IMR-90 (cell line): Measurements from ENCODE around the gene MT1E. TPM values are rescaled to one million over a fixed set of nuclear protein-coding genes. Genes with fewer than 3 reads are reported as not detected.

Experiments
- ATAC-seq: fragments of 200-7000 bp; cut with Tn5 transposase; 2 replicates; pipeline ENCODE4 v1.9.1; 2020; ENCODE audit warnings: low read depth, mild to moderate bottlenecking, moderate library complexity
- BruUV-seq: library from RNA; stranded (reverse); fragments of 400-500 nt; replicated peaks from 2 replicates; lab custom pipeline; 2021; lab: Mats Ljungman, UMichigan
- CTCF ChIA-PET: fragments of 300-600 bp; formaldehyde crosslinking; extraction: SDS; loops from one replicate; lab custom pipeline; 2021; ENCODE audit warnings: antibody characterized with exemption; lab: Yijun Ruan, JAX
- POLR2A ChIA-PET: fragments of 300-600 bp; sonication (Branson Sonifier 250); formaldehyde crosslinking; loops from one replicate; lab custom pipeline; 2022; ENCODE audit warnings: antibody characterized with exemption; ENCODE audit not compliant: unreplicated experiment; lab: Charles Lee
- DNase-seq: peaks from one replicate; pipeline ENCODE4 v3.0.0; 2013
- H2AFZ ChIP-seq: replicated peaks from 2 replicates; pipeline ENCODE3; 2013; ENCODE audit warnings: low read length, mild to moderate bottlenecking; ENCODE audit not compliant: poor library complexity
- H2AK5ac ChIP-seq: 2 replicates; pipeline ENCODE4 v1.6.1; 2013; ENCODE audit warnings: low read depth, low read length, inconsistent platforms
- H2AK9ac ChIP-seq: replicated peaks from 2 replicates; pipeline ENCODE3; 2013; ENCODE audit warnings: mild to moderate bottlenecking, low read depth, low read length, moderate library complexity; ENCODE audit not compliant: poor library complexity
- H2BK120ac ChIP-seq: 2 replicates; pipeline ENCODE4 v1.6.1; 2013; ENCODE audit warnings: low read depth, low read length, inconsistent platforms
- H2BK15ac ChIP-seq: 3 replicates; pipeline ENCODE4 v1.6.1; 2013; ENCODE audit warnings: low read depth, low read length, inconsistent platforms
- H2BK20ac ChIP-seq: 2 replicates; pipeline ENCODE4 v1.6.1; 2013; ENCODE audit warnings: low read depth, mild to moderate bottlenecking, inconsistent platforms, low read length, moderate library complexity
- H2BK5ac ChIP-seq: 2 replicates; pipeline ENCODE4 v1.6.1; 2013; ENCODE audit warnings: mild to moderate bottlenecking, low read depth, low read length, inconsistent platforms; ENCODE audit not compliant: poor library complexity, severe bottlenecking
- H3K14ac ChIP-seq: replicated peaks from 2 replicates; pipeline ENCODE4 v1.6.1; 2013; ENCODE audit warnings: low read depth, low read length, inconsistent platforms
- H3K18ac ChIP-seq: 2 replicates; pipeline ENCODE4 v1.6.1; 2013; ENCODE audit warnings: low read depth, low read length, control low read depth
- H3K23ac ChIP-seq: 2 replicates; pipeline ENCODE4 v1.6.1; 2013; ENCODE audit warnings: low read depth, low read length, inconsistent platforms
- H3K27ac ChIP-seq: 2 replicates; pipeline ENCODE4 v1.5.1; 2013; ENCODE audit warnings: mild to moderate bottlenecking, control low read depth, low read length; ENCODE audit not compliant: insufficient read depth
- H3K27me3 ChIP-seq: 2 replicates; pipeline ENCODE4 v1.6.1; 2013; ENCODE audit warnings: low read length; ENCODE audit not compliant: control insufficient read depth, insufficient read depth
- H3K36me3 ChIP-seq: 2 replicates; pipeline ENCODE4 v1.6.1; 2013; ENCODE audit warnings: low read length, mixed read lengths; ENCODE audit not compliant: control insufficient read depth, insufficient read depth
- H3K4ac ChIP-seq: 2 replicates; pipeline ENCODE4 v1.6.1; 2013; ENCODE audit warnings: low read depth, low read length, inconsistent platforms
- H3K4me1 ChIP-seq: 2 replicates; pipeline ENCODE4 v1.6.1; 2013; ENCODE audit warnings: low read length, mixed read lengths; ENCODE audit not compliant: control insufficient read depth, insufficient read depth
- H3K4me2 ChIP-seq: 2 replicates; pipeline ENCODE4 v1.6.1; 2013; ENCODE audit warnings: low read depth, mild to moderate bottlenecking, control low read depth, low read length, moderate library complexity
- H3K4me3 ChIP-seq: 2 replicates; pipeline ENCODE4 v1.5.1; 2013; ENCODE audit warnings: low read depth, mild to moderate bottlenecking, control low read depth, low read length, moderate library complexity; ENCODE audit not compliant: insufficient read depth
- H3K56ac ChIP-seq: 2 replicates; pipeline ENCODE4 v1.6.1; 2013; ENCODE audit warnings: low read length, inconsistent platforms; ENCODE audit not compliant: insufficient read depth; ENCODE audit errors: extremely low read depth
- H3K79me1 ChIP-seq, 2 experiments: 2 replicates each; pipeline ENCODE4 v1.6.1; 2013; ENCODE audit warnings: low read length in 2 of 2, inconsistent platforms in 1 of 2, low read depth in 1 of 2
- H3K9ac ChIP-seq: 2 replicates; pipeline ENCODE4 v1.6.1; 2013; ENCODE audit warnings: low read depth, low read length, control low read depth
- H3K9me1 ChIP-seq: 2 replicates; pipeline ENCODE4 v1.6.1; 2013; ENCODE audit warnings: low read length, inconsistent platforms; ENCODE audit not compliant: insufficient read depth
- H3K9me3 ChIP-seq: 2 replicates; pipeline ENCODE4 v1.6.1; 2013; ENCODE audit warnings: low read length; ENCODE audit not compliant: control insufficient read depth, insufficient read depth
- H4K20me1 ChIP-seq: 2 replicates; pipeline ENCODE4 v1.6.1; 2013; ENCODE audit warnings: low read length, inconsistent platforms; ENCODE audit not compliant: insufficient read depth
- H4K5ac ChIP-seq: 2 replicates; pipeline ENCODE4 v1.6.1; 2013; ENCODE audit warnings: mild to moderate bottlenecking, low read depth, low read length, control low read depth
- H4K8ac ChIP-seq, 2 experiments: 2 replicates each; pipeline ENCODE4 v1.6.1; 2013; ENCODE audit warnings: low read depth in 2 of 2, low read length in 2 of 2, control low read depth in 1 of 2, inconsistent platforms in 1 of 2
- H4K91ac ChIP-seq: 2 replicates; pipeline ENCODE4 v1.6.1; 2013; ENCODE audit warnings: low read depth, low read length, inconsistent platforms; ENCODE audit not compliant: insufficient read depth
- BHLHE40 ChIP-seq: fragments of 150-350 bp; IDR thresholded peaks from 2 replicates; pipeline ENCODE4 v1.6.1; 2016; ENCODE audit warnings: mild to moderate bottlenecking, low read depth, low read length
- CEBPB ChIP-seq: IDR thresholded peaks from 2 replicates; pipeline ENCODE4 v1.6.1; 2012; ENCODE audit warnings: low read depth, low read length, improper control_type of control experiment
- CHD1 ChIP-seq: IDR thresholded peaks from 2 replicates; pipeline ENCODE4 v1.6.1; 2012; ENCODE audit warnings: low read depth, low read length, improper control_type of control experiment
- MAFK ChIP-seq: IDR thresholded peaks from 2 replicates; pipeline ENCODE4 v1.6.1; 2012; ENCODE audit warnings: low read depth, low read length, improper control_type of control experiment
- MAZ ChIP-seq: IDR thresholded peaks from 2 replicates; pipeline ENCODE4 v1.6.1; 2012; ENCODE audit warnings: low read depth, mild to moderate bottlenecking, low read length, improper control_type of control experiment, moderate library complexity, borderline replicate concordance
- NFE2L2 ChIP-seq: fragments of 150-350 bp; IDR thresholded peaks from 2 replicates; pipeline ENCODE4 v1.6.1; 2016; ENCODE audit warnings: low read depth, mild to moderate bottlenecking, low read length
- POLR2A ChIP-seq: IDR thresholded peaks from 2 replicates; pipeline ENCODE4 v1.6.1; 2012; ENCODE audit warnings: mild to moderate bottlenecking, low read depth, low read length
- RCOR1 ChIP-seq: IDR thresholded peaks from 2 replicates; pipeline ENCODE4 v1.6.1; 2012; ENCODE audit warnings: mild to moderate bottlenecking, low read length, improper control_type of control experiment; ENCODE audit not compliant: insufficient replicate concordance
- WGBS, 2 experiments: methylation state at CpG; one replicate each; pipeline versions ENCODE4 v1.1.5 to v1.1.7; 2013; ENCODE audit warnings: missing lambda C conversion rate in 2 of 2; ENCODE audit not compliant: insufficient read length in 1 of 2; ENCODE audit errors: extremely low coverage in 2 of 2; 5-methylcytosine and 5-hydroxymethylcytosine counted together
- dilution Hi-C: fragments of 300-500 bp; cut with HindIII; formaldehyde crosslinking; loops from one replicate; pipeline ENCODE4 v1.14.3; 2018; ENCODE audit warnings: low sequenced_read_pairs; ENCODE audit not compliant: unreplicated experiment
- in situ Hi-C: fragments of 300-500 bp; cut with MboI; formaldehyde crosslinking; loops from 3 replicates; pipeline ENCODE4 v1.14.3; 2019; ENCODE audit warnings: low sequenced_read_pairs, inconsistent platforms, mixed read lengths
- intact Hi-C: fragments of 100-400 bp; cut with micrococcal nuclease; formaldehyde crosslinking; loops from 2 replicates; pipeline ENCODE4 v1.10.0; 2022
- polyA plus RNA-seq, 3 experiments: library from polyadenylated mRNA; depleted of rRNA; stranded (reverse); fragments of >200 nt; gene quantifications; 2 replicates each; pipeline ENCODE4 v1.2.3, GENCODE V29; 2012; ENCODE audit warnings: low replicate concordance in 1 of 3
- total RNA-seq: library from RNA; depleted of rRNA; stranded (reverse); fragments of >200 nt; gene quantifications from 2 replicates; pipeline ENCODE4 v1.2.3, GENCODE V29; 2012
- TF ChIP-seq, protein P1 (sequence below): fragments of 150-350 bp; IDR thresholded peaks from 2 replicates; pipeline ENCODE4 v1.6.1; 2016; ENCODE audit warnings: low read depth, mild to moderate bottlenecking, low read length, moderate library complexity, borderline replicate concordance
- TF ChIP-seq, protein P2 (sequence below): fragments of 150-350 bp; IDR thresholded peaks from 2 replicates; pipeline ENCODE4 v1.6.1; 2017; ENCODE audit warnings: mild to moderate bottlenecking, antibody characterized with exemption, low read length, low read depth

MT1E gene
- total and polyA plus RNA-seq, 2 of the 4 experiments (the other 2 are of a cell fraction) = 137 to 821 TPM

- no peak within 1 kb of the TSS for H4K91ac ChIP-seq
- H2AFZ ChIP-seq = peak within 1 kb of the TSS; percentile 74
- H3K9ac ChIP-seq = no peak within 1 kb of the TSS
- H3K23ac ChIP-seq = no peak within 1 kb of the TSS
- no peak within 1 kb of the TSS for H2BK15ac ChIP-seq
- DNase-seq (no peak), ATAC-seq (peak; percentile 60)
- TF ChIP-seq NFE2L2 (no peak), RCOR1 (no peak), MAZ (no peak), POLR2A (no peak), CHD1 (no peak), MAFK (no peak), BHLHE40 (no peak), CEBPB (no peak)
- TF ChIP-seq, protein P1, sequence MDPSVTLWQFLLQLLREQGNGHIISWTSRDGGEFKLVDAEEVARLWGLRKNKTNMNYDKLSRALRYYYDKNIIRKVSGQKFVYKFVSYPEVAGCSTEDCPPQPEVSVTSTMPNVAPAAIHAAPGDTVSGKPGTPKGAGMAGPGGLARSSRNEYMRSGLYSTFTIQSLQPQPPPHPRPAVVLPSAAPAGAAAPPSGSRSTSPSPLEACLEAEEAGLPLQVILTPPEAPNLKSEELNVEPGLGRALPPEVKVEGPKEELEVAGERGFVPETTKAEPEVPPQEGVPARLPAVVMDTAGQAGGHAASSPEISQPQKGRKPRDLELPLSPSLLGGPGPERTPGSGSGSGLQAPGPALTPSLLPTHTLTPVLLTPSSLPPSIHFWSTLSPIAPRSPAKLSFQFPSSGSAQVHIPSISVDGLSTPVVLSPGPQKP = no peak
- TF ChIP-seq, protein P2, sequence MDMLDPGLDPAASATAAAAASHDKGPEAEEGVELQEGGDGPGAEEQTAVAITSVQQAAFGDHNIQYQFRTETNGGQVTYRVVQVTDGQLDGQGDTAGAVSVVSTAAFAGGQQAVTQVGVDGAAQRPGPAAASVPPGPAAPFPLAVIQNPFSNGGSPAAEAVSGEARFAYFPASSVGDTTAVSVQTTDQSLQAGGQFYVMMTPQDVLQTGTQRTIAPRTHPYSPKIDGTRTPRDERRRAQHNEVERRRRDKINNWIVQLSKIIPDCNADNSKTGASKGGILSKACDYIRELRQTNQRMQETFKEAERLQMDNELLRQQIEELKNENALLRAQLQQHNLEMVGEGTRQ = no peak
- no peak within 1 kb of the TSS for H2BK20ac ChIP-seq
- WGBS, 2 experiments = 4% methylated on average over 21 of the region's 87 CpGs; no CpG with 5 or more reads in 1 of the 2 experiments
- no peaks in the 10 kb centered on the region for H3K36me3 ChIP-seq
- no peak within 1 kb of the TSS for H2BK120ac ChIP-seq
- no peaks in the 10 kb centered on the region for H3K9me1 ChIP-seq
- H2BK5ac ChIP-seq = no peak within 1 kb of the TSS
- H3K4me3 ChIP-seq = peak within 1 kb of the TSS; percentile 44
- H2AK9ac ChIP-seq = peak within 1 kb of the TSS; percentile 29
- dilution Hi-C loops = no loop called here
- no peaks in the 10 kb centered on the region for H3K79me1 ChIP-seq
- no peak within 1 kb of the TSS for H4K8ac ChIP-seq
- H2AK5ac ChIP-seq = no peak within 1 kb of the TSS
- in situ Hi-C loops = no loop called here
- no peak within 1 kb of the TSS for H3K4ac ChIP-seq
- ChIA-PET CTCF (no interaction called here), POLR2A (no interaction called here)
- H3K9me3 ChIP-seq = peaks cover 3% of the 10 kb centered on the region; the same call in 1 of the 2 replicates
- H3K4me1 ChIP-seq = peaks cover 2% of the 10 kb centered on the region; the same call in 1 of the 2 replicates
- peak within 1 kb of the TSS; percentile 78 for H3K4me2 ChIP-seq
- H4K20me1 ChIP-seq = no peaks in the 10 kb centered on the region
- H4K5ac ChIP-seq = no peak within 1 kb of the TSS
- intact Hi-C loops = no loop called here
- H3K27me3 ChIP-seq = peaks cover 61% of the 10 kb centered on the region
- no peak within 1 kb of the TSS for H3K14ac ChIP-seq
- H3K18ac ChIP-seq = no peak within 1 kb of the TSS
- H3K56ac ChIP-seq = no peak within 1 kb of the TSS
- BruUV-seq = no TSS peak
- H3K27ac ChIP-seq = no peak within 1 kb of the TSS
Observed at GRCh38 chr16:56589141-56590039, 36.2 kb upstream of the MT1E start, which contains the start of gene MT3. Gene MT3 (plus strand): TSS chr16:56589528. CDS start chr16:56589591, 63 bp downstream.
